DND-41 (cell line): ENCODE measurements around the gene KATNIP.

ENCODE experiments used
- EZH2 ChIP-seq: IDR thresholded peaks from 3 replicates; pipeline ENCODE4 v1.6.1; 2012; ENCODE audit warnings: borderline replicate concordance, low read depth, mild to moderate bottlenecking, moderate library complexity, low read length, inconsistent platforms; ENCODE audit not compliant: severe bottlenecking
- TF ChIP-seq, protein P1 (sequence below): IDR thresholded peaks from 2 replicates; pipeline ENCODE4 v1.5.1; 2012; ENCODE audit warnings: borderline replicate concordance, low read length, moderate library complexity, mild to moderate bottlenecking; ENCODE audit not compliant: poor library complexity, severe bottlenecking; ENCODE audit errors: extremely low read depth

DNA sequence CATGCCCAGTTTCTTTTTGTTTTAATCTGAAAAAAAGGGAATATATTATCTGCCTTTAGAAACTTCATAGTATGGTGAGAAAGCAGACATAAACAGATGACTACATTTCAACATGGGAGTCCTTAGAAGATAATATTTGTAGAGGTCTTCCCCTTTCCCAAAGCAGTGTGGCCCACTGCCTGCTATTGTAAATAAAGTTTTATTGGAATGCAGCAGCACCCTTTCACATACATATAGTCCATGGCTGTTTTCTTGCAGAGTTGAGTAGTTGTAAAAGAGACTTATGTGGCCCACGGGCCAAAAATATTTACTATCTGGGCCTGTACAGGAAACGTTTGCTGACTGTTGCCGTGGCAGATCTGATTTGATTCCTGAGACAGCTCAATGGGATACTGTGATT lies 8.5 kb downstream of the KATNIP start:
- TF ChIP-seq, protein P1, sequence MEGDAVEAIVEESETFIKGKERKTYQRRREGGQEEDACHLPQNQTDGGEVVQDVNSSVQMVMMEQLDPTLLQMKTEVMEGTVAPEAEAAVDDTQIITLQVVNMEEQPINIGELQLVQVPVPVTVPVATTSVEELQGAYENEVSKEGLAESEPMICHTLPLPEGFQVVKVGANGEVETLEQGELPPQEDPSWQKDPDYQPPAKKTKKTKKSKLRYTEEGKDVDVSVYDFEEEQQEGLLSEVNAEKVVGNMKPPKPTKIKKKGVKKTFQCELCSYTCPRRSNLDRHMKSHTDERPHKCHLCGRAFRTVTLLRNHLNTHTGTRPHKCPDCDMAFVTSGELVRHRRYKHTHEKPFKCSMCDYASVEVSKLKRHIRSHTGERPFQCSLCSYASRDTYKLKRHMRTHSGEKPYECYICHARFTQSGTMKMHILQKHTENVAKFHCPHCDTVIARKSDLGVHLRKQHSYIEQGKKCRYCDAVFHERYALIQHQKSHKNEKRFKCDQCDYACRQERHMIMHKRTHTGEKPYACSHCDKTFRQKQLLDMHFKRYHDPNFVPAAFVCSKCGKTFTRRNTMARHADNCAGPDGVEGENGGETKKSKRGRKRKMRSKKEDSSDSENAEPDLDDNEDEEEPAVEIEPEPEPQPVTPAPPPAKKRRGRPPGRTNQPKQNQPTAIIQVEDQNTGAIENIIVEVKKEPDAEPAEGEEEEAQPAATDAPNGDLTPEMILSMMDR = no peak
- no peak for TF ChIP-seq EZH2
